Osteoblast (primary cell): ENCODE results near the gene FHL2. TPM values are rescaled to one million over a fixed set of nuclear protein-coding genes. Genes with fewer than 3 reads are reported as not detected.

Experiments used
- DNase-seq: peaks from one replicate; pipeline ENCODE4 v3.0.0; 2011; ENCODE audit warnings: low spot score, mixed read lengths; ENCODE audit not compliant: insufficient read length; ENCODE audit errors: missing footprints
- H2AFZ ChIP-seq: 2 replicates; pipeline ENCODE4 v1.6.0; 2011; ENCODE audit warnings: mild to moderate bottlenecking, low read length
- H3K27ac ChIP-seq: 2 replicates; pipeline ENCODE4 v1.5.1; 2011; ENCODE audit warnings: mild to moderate bottlenecking, low read depth, low read length, moderate library complexity
- H3K27me3 ChIP-seq: 2 replicates; pipeline ENCODE4 v1.6.0; 2012; ENCODE audit warnings: mild to moderate bottlenecking, control low read depth, inconsistent platforms, low read length, moderate library complexity; ENCODE audit not compliant: insufficient read depth
- H3K36me3 ChIP-seq: 2 replicates; pipeline ENCODE4 v1.5.1; 2011; ENCODE audit warnings: mild to moderate bottlenecking, low read length, control low read depth, moderate library complexity; ENCODE audit not compliant: insufficient read depth
- H3K4me1 ChIP-seq: 2 replicates; pipeline ENCODE4 v1.5.1; 2011; ENCODE audit warnings: mild to moderate bottlenecking, low read length, control low read depth, moderate library complexity; ENCODE audit not compliant: insufficient read depth
- H3K4me2 ChIP-seq: 2 replicates; pipeline ENCODE4 v1.6.0; 2011; ENCODE audit warnings: mild to moderate bottlenecking, low read length; ENCODE audit not compliant: insufficient read depth
- H3K4me3 ChIP-seq: fragments of 200-600 bp; sonication (generic); 3 replicates; pipeline ENCODE4 v1.5.1; 2012; ENCODE audit warnings: mild to moderate bottlenecking, low read length, inconsistent platforms; ENCODE audit not compliant: insufficient read depth
- H3K79me2 ChIP-seq: 2 replicates; pipeline ENCODE4 v1.6.0; 2012; ENCODE audit warnings: mild to moderate bottlenecking, low read length, control low read depth, inconsistent platforms; ENCODE audit not compliant: insufficient read depth
- H3K9me3 ChIP-seq: 2 replicates; pipeline ENCODE4 v1.5.1; 2011; ENCODE audit warnings: low read depth, low read length, control low read depth
- H4K20me1 ChIP-seq: 2 replicates; pipeline ENCODE4 v1.6.0; 2012; ENCODE audit warnings: mild to moderate bottlenecking, low read length, control low read depth; ENCODE audit not compliant: insufficient read depth
- total RNA-seq: library from RNA; depleted of rRNA; stranded (reverse); fragments of >200 nt; gene quantifications from 2 replicates; pipeline ENCODE4 v1.2.3, GENCODE V29; 2012
- TF ChIP-seq, protein P1 (sequence below): IDR thresholded peaks from 2 replicates; pipeline ENCODE4 v1.5.1; 2011; ENCODE audit warnings: mild to moderate bottlenecking, low read depth, low read length, moderate library complexity; ENCODE audit errors: extremely low read depth

FHL2 gene
- total RNA-seq, 1 donor, result 566 TPM

DNA sequence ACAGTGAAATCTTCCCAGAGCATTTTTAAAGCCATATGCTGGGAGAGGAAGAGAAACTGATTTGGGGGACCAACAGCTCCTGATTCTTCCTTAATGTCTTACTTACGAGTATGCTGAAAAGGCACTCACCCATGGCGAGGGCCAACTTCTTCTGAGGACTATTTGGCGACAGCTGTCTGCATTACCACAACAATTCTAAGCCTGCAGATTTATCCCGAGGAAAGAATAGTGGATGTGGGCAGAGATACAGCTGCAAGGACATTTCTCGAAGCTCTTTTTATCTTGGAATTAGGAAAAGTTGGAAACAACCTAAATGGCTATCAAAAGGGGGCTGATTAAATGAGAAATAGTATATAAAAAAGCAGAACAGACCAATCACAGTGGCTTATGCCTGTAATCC lies 40.3 kb upstream of the FHL2 start:
- no peaks in the 10 kb centered on the region for H3K9me3 ChIP-seq
- DNase-seq, result peak; percentile 10
- H3K36me3 ChIP-seq, result no peaks in the 10 kb centered on the region
- no peaks in the 10 kb centered on the region for H3K27me3 ChIP-seq
- TF ChIP-seq, protein P1, sequence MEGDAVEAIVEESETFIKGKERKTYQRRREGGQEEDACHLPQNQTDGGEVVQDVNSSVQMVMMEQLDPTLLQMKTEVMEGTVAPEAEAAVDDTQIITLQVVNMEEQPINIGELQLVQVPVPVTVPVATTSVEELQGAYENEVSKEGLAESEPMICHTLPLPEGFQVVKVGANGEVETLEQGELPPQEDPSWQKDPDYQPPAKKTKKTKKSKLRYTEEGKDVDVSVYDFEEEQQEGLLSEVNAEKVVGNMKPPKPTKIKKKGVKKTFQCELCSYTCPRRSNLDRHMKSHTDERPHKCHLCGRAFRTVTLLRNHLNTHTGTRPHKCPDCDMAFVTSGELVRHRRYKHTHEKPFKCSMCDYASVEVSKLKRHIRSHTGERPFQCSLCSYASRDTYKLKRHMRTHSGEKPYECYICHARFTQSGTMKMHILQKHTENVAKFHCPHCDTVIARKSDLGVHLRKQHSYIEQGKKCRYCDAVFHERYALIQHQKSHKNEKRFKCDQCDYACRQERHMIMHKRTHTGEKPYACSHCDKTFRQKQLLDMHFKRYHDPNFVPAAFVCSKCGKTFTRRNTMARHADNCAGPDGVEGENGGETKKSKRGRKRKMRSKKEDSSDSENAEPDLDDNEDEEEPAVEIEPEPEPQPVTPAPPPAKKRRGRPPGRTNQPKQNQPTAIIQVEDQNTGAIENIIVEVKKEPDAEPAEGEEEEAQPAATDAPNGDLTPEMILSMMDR, result no peak
- no peak overlapping the region for H3K4me3 ChIP-seq
- no peak overlapping the region for H3K4me2 ChIP-seq
- H3K4me1 ChIP-seq, result peaks cover 10% of the 10 kb centered on the region
- no peaks in the 10 kb centered on the region for H3K79me2 ChIP-seq
- H2AFZ ChIP-seq, result no peak overlapping the region
- H3K27ac ChIP-seq, result no peak overlapping the region
- H4K20me1 ChIP-seq, result no peaks in the 10 kb centered on the region

DNA sequence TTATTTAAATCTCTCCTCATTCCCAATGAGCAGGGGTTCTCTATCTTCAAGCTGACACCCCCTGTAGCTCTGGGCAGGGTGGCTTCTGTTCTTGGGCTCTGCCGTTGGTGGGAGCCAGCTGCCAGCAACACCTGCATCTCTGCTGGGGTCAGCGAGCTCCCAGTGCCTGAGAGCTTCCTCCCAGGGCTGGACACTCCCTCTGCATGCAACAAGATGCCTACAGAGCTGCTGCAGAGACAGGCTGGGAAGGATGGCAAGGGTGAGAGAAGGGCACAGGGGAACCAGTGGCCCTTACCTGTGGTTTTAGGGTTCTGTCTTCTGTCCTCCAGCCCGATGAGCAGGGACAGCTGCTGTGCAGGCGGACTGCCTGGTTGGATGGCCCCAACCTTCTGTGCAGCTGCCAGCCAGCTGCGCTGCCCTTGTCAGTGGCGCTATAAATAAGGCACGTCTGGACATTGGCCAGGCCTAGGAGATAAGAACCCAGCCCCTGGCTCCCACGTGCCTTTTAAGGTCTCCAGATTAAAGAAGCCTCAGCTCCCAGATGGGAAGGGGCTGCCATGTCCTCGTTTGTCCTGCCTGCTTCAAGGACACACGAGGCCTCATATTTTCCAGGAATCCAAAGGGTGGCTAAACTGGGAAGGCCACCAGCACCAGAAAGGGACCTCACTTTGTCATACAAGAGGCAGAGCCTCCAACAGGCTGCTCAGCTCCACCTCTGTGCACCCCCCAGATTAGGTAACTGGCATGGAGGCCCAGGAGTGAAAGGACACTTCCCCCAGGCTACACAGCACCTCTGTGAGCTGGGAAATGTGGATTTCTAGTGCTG lies 39.5 kb upstream of the FHL2 start:
- H3K27me3 ChIP-seq, result no peaks in the 10 kb centered on the region
- no peaks in the 10 kb centered on the region for H3K9me3 ChIP-seq
- no peaks in the 10 kb centered on the region for H4K20me1 ChIP-seq
- no peaks in the 10 kb centered on the region for H3K36me3 ChIP-seq
- DNase-seq, result peak; percentile 45
- no peak overlapping the region for H3K4me3 ChIP-seq
- H2AFZ ChIP-seq, result peak overlapping the region; percentile 43
- no peaks in the 10 kb centered on the region for H3K79me2 ChIP-seq
- peaks cover 10% of the 10 kb centered on the region for H3K4me1 ChIP-seq
- peak overlapping the region; percentile 33 for H3K4me2 ChIP-seq
- H3K27ac ChIP-seq, result peak overlapping the region; percentile 51
- TF ChIP-seq, protein P1, result no peak

DNA sequence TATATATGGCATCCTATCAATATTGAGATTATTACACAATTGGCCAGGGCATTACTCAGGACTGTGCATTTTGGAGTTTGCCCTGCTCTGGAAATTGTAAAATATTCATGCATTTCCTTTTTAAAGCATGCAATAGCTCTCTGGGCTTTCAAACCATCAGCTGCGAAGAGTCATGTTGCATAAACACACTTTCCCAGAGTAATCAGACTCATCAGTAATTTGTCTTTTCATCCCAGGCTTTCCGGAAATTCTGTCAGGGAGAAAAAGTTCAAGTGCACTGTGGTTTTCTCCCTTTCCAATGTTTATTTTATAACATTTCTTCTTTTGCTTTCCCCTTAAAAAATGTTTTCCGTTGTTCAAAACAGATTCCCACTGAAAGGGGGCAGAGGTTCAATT lies 38.9 kb upstream of the FHL2 start:
- H3K27me3 ChIP-seq, result no peaks in the 10 kb centered on the region
- no peaks in the 10 kb centered on the region for H3K79me2 ChIP-seq
- H3K4me3 ChIP-seq, result no peak overlapping the region
- peaks cover 10% of the 10 kb centered on the region for H3K4me1 ChIP-seq
- H4K20me1 ChIP-seq, result no peaks in the 10 kb centered on the region
- H3K9me3 ChIP-seq, result no peaks in the 10 kb centered on the region
- H3K27ac ChIP-seq, result peak overlapping the region; percentile 51
- peak overlapping the region; percentile 33 for H3K4me2 ChIP-seq
- no peaks in the 10 kb centered on the region for H3K36me3 ChIP-seq
- H2AFZ ChIP-seq, result peak overlapping the region; percentile 43
- TF ChIP-seq, protein P1, result no peak
- DNase-seq, result peak; percentile 76

DNA sequence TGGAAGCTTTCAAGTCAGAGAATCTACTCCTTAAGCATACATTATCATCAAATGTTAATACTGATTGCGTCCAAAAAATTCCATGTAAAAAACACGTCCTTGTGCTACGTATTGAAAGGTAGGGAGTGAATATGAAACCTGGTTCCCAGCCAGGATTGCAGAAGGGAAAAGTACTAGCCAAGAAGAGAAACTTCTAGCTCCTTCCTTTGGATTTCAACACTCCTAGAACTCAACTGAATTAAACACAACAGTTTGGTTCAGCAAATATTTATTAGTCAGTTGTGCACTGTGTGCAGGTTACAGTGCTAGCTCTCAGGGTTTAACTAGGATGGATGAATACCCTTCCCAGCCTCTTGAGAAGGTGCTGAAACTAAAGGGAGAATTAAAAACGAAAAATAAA lies 33.9 kb upstream of the FHL2 start:
- TF ChIP-seq, protein P1, result no peak
- H3K36me3 ChIP-seq, result no peaks in the 10 kb centered on the region
- H3K9me3 ChIP-seq, result no peaks in the 10 kb centered on the region
- H4K20me1 ChIP-seq, result no peaks in the 10 kb centered on the region
- H2AFZ ChIP-seq, result no peak overlapping the region
- peaks cover 4% of the 10 kb centered on the region for H3K4me1 ChIP-seq
- no peak for DNase-seq
- no peaks in the 10 kb centered on the region for H3K79me2 ChIP-seq
- H3K27ac ChIP-seq, result no peak overlapping the region
- H3K4me3 ChIP-seq, result no peak overlapping the region
- no peaks in the 10 kb centered on the region for H3K27me3 ChIP-seq
- H3K4me2 ChIP-seq, result no peak overlapping the region
